Panc1 (cell line): Measurements from ENCODE around the gene SLCO2B1. TPM values are rescaled to one million over a fixed set of nuclear protein-coding genes. Genes with fewer than 3 reads are reported as not detected.

Experiments
- ATAC-seq: fragments of 200-7000 bp; cut with Tn5 transposase; 2 replicates; pipeline ENCODE4 v1.9.1; 2020; ENCODE audit warnings: mild to moderate bottlenecking, moderate library complexity
- BruUV-seq: library from RNA; stranded (reverse); fragments of 400-500 nt; replicated peaks from 2 replicates; lab custom pipeline; 2021; lab: Mats Ljungman, UMichigan
- CTCF ChIA-PET: fragments of 300-600 bp; sonication (Branson Sonifier 250); formaldehyde crosslinking; loops from one replicate; lab custom pipeline; 2022; ENCODE audit warnings: antibody characterized with exemption; lab: Charles Lee
- POLR2A ChIA-PET: fragments of 300-600 bp; sonication (Branson Sonifier 250); formaldehyde crosslinking; loops from one replicate; lab custom pipeline; 2022; ENCODE audit warnings: antibody characterized with exemption; lab: Charles Lee
- DNase-seq: peaks from one replicate; pipeline ENCODE4 v3.0.0-alpha.2; 2010; ENCODE audit warnings: low read depth, low spot score
- H3K27ac ChIP-seq: 2 replicates; pipeline ENCODE4 v1.5.1; 2011; ENCODE audit warnings: mild to moderate bottlenecking, low read length, inconsistent platforms
- H3K27me3 ChIP-seq: fragments of 200-500 bp; sonication (Bioruptor generic); 2 replicates; pipeline ENCODE4 v1.6.0; 2014; ENCODE audit warnings: low read length, inconsistent platforms; ENCODE audit not compliant: control insufficient read depth, insufficient read depth
- H3K36me3 ChIP-seq: fragments of 200-500 bp; sonication (Bioruptor generic); 2 replicates; pipeline ENCODE4 v1.5.1; 2014; ENCODE audit warnings: inconsistent platforms, mild to moderate bottlenecking, low read length, moderate library complexity; ENCODE audit not compliant: control insufficient read depth, insufficient read depth
- H3K4me1 ChIP-seq: 2 replicates; pipeline ENCODE4 v1.5.1; 2011; ENCODE audit warnings: inconsistent platforms, mild to moderate bottlenecking, low read length, moderate library complexity; ENCODE audit not compliant: control insufficient read depth, insufficient read depth
- H3K4me3 ChIP-seq, 2 experiments: 2 replicates each; pipeline ENCODE4 v1.5.1; 2011 to 2012; ENCODE audit warnings: low read depth in 2 of 2, low read length in 2 of 2, mild to moderate bottlenecking in 2 of 2, inconsistent platforms in 1 of 2, moderate library complexity in 1 of 2
- H3K9me3 ChIP-seq: fragments of 200-500 bp; sonication (Bioruptor generic); 2 replicates; pipeline ENCODE4 v1.5.1; 2014; ENCODE audit warnings: low read depth, mild to moderate bottlenecking, inconsistent platforms, low read length, moderate library complexity; ENCODE audit not compliant: control insufficient read depth, insufficient read depth
- CTCF ChIP-seq: fragments of 450-650 bp; IDR thresholded peaks from 2 replicates; pipeline ENCODE4 v1.5.1; 2017; ENCODE audit warnings: mild to moderate bottlenecking
- POLR2AphosphoS5 ChIP-seq: IDR thresholded peaks from 2 replicates; pipeline ENCODE4 v1.6.1; 2012; ENCODE audit warnings: mild to moderate bottlenecking, low read depth, low read length, moderate library complexity
- REST ChIP-seq, 2 experiments: IDR thresholded peaks; 2 replicates each; pipeline ENCODE4 v1.6.1; 2011 to 2012; ENCODE audit warnings: low read depth in 2 of 2, control low read depth in 1 of 2, low read length in 1 of 2, mild to moderate bottlenecking in 1 of 2, moderate library complexity in 1 of 2; ENCODE audit not compliant: insufficient read depth in 1 of 2
- SIN3A ChIP-seq: IDR thresholded peaks from 2 replicates; pipeline ENCODE4 v1.6.1; 2012; ENCODE audit warnings: low read depth, mild to moderate bottlenecking, low read length, moderate library complexity, borderline replicate concordance; ENCODE audit not compliant: insufficient read depth
- TCF7L2 ChIP-seq: IDR thresholded peaks from 2 replicates; pipeline ENCODE4 v1.6.1; 2011; ENCODE audit warnings: mild to moderate bottlenecking, low read depth, low read length, inconsistent platforms
- in situ Hi-C: cut with HindIII; loops from 2 replicates; pipeline ENCODE4 v1.10.0; 2016; ENCODE audit warnings: low sequenced_read_pairs, low pct_unique_long_range_greater_than_20kb
- intact Hi-C: fragments of 100-400 bp; cut with micrococcal nuclease; formaldehyde crosslinking; loops from one replicate; pipeline ENCODE4 v1.10.0; 2022; ENCODE audit not compliant: unreplicated experiment
- total RNA-seq: library from RNA; stranded (reverse); gene quantifications from one replicate; pipeline ENCODE4 v1.2.1, GENCODE V29; 2021; ENCODE audit not compliant: unreplicated experiment

The SLCO2B1 gene
- total RNA-seq, 1 experiment from 2014 or later: 0.77 TPM

- intact Hi-C loops: loop anchor here (2.0 to 5.0 kb wide), 2 partner anchors 108 to 118 kb away; no protein-coding TSS in a partner anchor
- DNase-seq (peak; percentile 61), ATAC-seq (peak; percentile 85)
- TF ChIP-seq REST (IDR thresholded peaks at IDR 0.05; ENCODE audit: insufficient read depth in 1 of 2, low read depth in 2 of 2, low read length in 1 of 2) (0 out of 4 replicates have a peak, but pooled peaks of 1 of the 2 experiments have one; percentile 66), SIN3A (no peak), CTCF (peak; percentile 99), TCF7L2 (no peak), POLR2AphosphoS5 (no peak)
- Histone ChIP-seq H3K27me3 (peaks cover 2% of the 10 kb centered on the region; the same call in 1 of the 2 replicates), H3K27ac (no peak overlapping the region), H3K4me3 (no peak overlapping the region; a peak in 1 of 4 replicates), H3K4me1 (peaks cover 10% of the 10 kb centered on the region), H3K9me3 (no peaks in the 10 kb centered on the region), H3K36me3 (no peaks in the 10 kb centered on the region)
- BruUV-seq: no TSS peak
- ChIA-PET CTCF (interaction anchor here (0.6 to 5.8 kb wide), 29 partner anchors 10 to 434 kb away, joined by 3 to 83 read pairs (median 6); partner anchors contain the start of genes SLCO2B1 and TPBGL), POLR2A (no interaction called here)
- in situ Hi-C loops: no loop called here
Observed at GRCh38 chr11:75140269-75141138, 10.4 kb upstream of the SLCO2B1 start.

GRCh38 chr11:75141166-75141565, 9.7 kb upstream of the SLCO2B1 start:
- Histone ChIP-seq H3K27ac (no peak overlapping the region), H3K9me3 (no peaks in the 10 kb centered on the region), H3K4me3 (no peak overlapping the region), H3K27me3 (no peaks in the 10 kb centered on the region; the same call in 1 of the 2 replicates), H3K4me1 (peaks cover 10% of the 10 kb centered on the region), H3K36me3 (no peaks in the 10 kb centered on the region)
- no peak for ATAC-seq
- intact Hi-C loops: loop anchor here (2.0 to 5.0 kb wide), 2 partner anchors 108 to 119 kb away; no protein-coding TSS in a partner anchor
- ChIA-PET CTCF (interaction anchor here (1.0 to 5.8 kb wide), 21 partner anchors 9 to 123 kb away, joined by 3 to 83 read pairs (median 6); partner anchors contain the start of genes SLCO2B1 and TPBGL), POLR2A (no interaction called here)
- in situ Hi-C loops: no loop called here
- DNase-seq: no peak
- TF ChIP-seq REST (IDR thresholded peaks at IDR 0.05; ENCODE audit: insufficient read depth in 1 of 2, low read depth in 2 of 2, low read length in 1 of 2): no peak
- TF ChIP-seq SIN3A: no peak
- no peak for TF ChIP-seq TCF7L2
- BruUV-seq: no TSS peak
